Breast epithelium (tissue), 4 donors: ENCODE measurements around the gene ADAMTSL4. TPM values are rescaled to one million over a fixed set of nuclear protein-coding genes. Genes with fewer than 3 reads are reported as not detected.

ENCODE experiments used
- DNase-seq, 2 donors: peaks; one replicate each; pipeline ENCODE4 v3.0.0-alpha.2; 2019; ENCODE audit warnings: low spot score in 2 of 2
- H3K27ac ChIP-seq, 2 donors: fragments of 200-600 bp; sonication (generic) in 1 of 2; one replicate each; pipeline ENCODE4 v1.5.1; 2016 to 2019; ENCODE audit warnings: mild to moderate bottlenecking in 1 of 2
- H3K27me3 ChIP-seq, 2 donors: fragments of 200-600 bp; sonication (generic) in 1 of 2; one replicate each; pipeline versions ENCODE4 v1.5.1 to v1.6.0; 2017 to 2019; ENCODE audit warnings: control low read depth in 1 of 2, mild to moderate bottlenecking in 1 of 2
- H3K36me3 ChIP-seq: fragments of 200-600 bp; one replicate; pipeline ENCODE4 v1.5.1; 2019
- H3K4me1 ChIP-seq, 2 donors: fragments of 200-600 bp; sonication (generic); one replicate each; pipeline ENCODE4 v1.5.1; 2016 to 2019; ENCODE audit warnings: control low read depth in 1 of 2
- H3K4me3 ChIP-seq, 3 donors: fragments of 200-600 bp; sonication (generic); 1 replicate in 2 of 3; 2 replicates in 1 of 3; pipeline ENCODE4 v1.5.1; 2016 to 2019; ENCODE audit warnings: mild to moderate bottlenecking in 3 of 3, moderate library complexity in 2 of 3
- H3K9me3 ChIP-seq, 2 donors: fragments of 200-600 bp; sonication (generic) in 1 of 2; one replicate each; pipeline ENCODE4 v1.5.1; 2016 to 2019; ENCODE audit warnings: control low read depth in 1 of 2
- POLR2A ChIP-seq: fragments of 450-650 bp; IDR thresholded peaks from one replicate; pipeline ENCODE4 v1.6.1; 2016; ENCODE audit warnings: antibody characterized with exemption, mild to moderate bottlenecking, moderate library complexity
- POLR2AphosphoS5 ChIP-seq, 3 donors: sonication (generic); formaldehyde crosslinking; IDR thresholded peaks; one replicate each; pipeline ENCODE4 v1.6.1; 2017; ENCODE audit warnings: antibody characterized with exemption in 3 of 3
- intact Hi-C: fragments of 100-400 bp; cut with DNase I; formaldehyde crosslinking; loops from one replicate; pipeline ENCODE4 v1.15.1; 2023; ENCODE audit warnings: low total_unique reads
- total RNA-seq, 3 donors: library from RNA; depleted of rRNA; stranded (reverse); fragments of >200 nt; gene quantifications; one replicate each; pipeline ENCODE4 v1.1.0, GENCODE V29; 2016
- TF ChIP-seq, protein P1 (sequence below), 3 donors: fragments of 450-650 bp; IDR thresholded peaks; one replicate each; pipeline ENCODE4 v1.5.1; 2016 to 2017; ENCODE audit warnings: antibody characterized with exemption in 3 of 3, mild to moderate bottlenecking in 3 of 3, moderate library complexity in 3 of 3

Gene ADAMTSL4
- total RNA-seq, 3 donors from 2014 or later = 11.3 to 31.8 (median 30.2) TPM

DNA sequence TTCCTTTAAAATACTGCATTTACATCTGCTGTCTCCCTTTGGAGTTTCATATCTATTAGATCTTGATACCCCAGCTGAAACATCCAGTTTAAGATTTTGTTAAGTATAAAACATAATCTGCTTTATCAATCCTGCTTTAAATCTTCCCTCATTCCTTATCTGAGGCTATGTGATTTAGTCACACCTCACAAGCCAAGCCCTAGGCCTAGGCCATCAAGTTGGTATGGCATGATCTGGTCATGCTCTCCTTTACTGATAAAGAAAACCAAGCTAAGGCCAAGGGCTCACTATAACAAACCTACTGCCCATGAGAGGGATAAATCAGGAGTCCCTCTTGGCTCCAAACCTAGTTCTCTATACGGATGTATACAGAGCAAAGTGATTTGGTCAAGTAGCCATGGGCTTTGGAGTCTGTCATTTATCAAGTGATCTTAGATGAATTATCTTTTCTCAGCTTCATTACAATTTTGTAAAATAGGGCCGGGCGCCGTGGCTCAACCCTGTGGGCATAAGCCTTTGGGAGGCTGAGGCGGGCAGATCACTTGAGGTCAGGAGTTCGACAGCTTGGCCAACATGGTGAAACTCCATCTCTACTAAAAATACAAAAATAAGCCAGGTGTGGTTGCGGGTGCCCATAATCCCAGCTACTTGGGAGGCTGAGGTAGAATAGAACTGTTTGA, 57.4 kb downstream of the ADAMTSL4 start:
- no peaks in the 10 kb centered on the region for H3K9me3 ChIP-seq
- H3K27me3 ChIP-seq = no peaks in the 10 kb centered on the region
- intact Hi-C loops = no loop called here
- DNase-seq = no peak
- H3K27ac ChIP-seq = peak overlapping the region in 1 of 2 donors; percentile 48
- H3K4me3 ChIP-seq = no peak overlapping the region
- TF ChIP-seq, protein P1, sequence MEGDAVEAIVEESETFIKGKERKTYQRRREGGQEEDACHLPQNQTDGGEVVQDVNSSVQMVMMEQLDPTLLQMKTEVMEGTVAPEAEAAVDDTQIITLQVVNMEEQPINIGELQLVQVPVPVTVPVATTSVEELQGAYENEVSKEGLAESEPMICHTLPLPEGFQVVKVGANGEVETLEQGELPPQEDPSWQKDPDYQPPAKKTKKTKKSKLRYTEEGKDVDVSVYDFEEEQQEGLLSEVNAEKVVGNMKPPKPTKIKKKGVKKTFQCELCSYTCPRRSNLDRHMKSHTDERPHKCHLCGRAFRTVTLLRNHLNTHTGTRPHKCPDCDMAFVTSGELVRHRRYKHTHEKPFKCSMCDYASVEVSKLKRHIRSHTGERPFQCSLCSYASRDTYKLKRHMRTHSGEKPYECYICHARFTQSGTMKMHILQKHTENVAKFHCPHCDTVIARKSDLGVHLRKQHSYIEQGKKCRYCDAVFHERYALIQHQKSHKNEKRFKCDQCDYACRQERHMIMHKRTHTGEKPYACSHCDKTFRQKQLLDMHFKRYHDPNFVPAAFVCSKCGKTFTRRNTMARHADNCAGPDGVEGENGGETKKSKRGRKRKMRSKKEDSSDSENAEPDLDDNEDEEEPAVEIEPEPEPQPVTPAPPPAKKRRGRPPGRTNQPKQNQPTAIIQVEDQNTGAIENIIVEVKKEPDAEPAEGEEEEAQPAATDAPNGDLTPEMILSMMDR (IDR thresholded peaks at IDR 0.05) = no peak
- no peak for TF ChIP-seq POLR2AphosphoS5 (IDR thresholded peaks at IDR 0.05)
- TF ChIP-seq POLR2A = no peak
- no peaks in the 10 kb centered on the region for H3K36me3 ChIP-seq
- peaks cover 5 to 9% of the 10 kb centered on the region in 2 donors for H3K4me1 ChIP-seq

DNA sequence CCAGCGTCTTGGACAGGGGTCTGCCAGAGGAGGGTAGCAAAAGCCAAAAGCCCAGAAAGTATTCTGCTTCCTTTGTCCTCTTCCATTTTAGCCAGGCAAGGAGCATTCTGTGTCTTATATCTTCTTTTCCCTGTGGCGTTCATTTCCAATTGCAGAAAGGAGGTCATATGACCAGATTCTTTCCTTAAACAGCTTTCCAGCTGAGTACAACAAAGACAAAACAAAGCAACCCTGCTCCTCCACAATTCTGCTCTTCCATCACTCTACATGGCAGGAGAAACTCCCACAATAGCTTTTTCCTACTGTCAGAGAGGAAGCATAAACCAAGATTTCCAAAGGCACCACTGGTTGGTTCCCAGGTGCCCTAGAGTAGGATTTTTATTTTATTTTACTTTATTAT, 60.5 kb downstream of the ADAMTSL4 start:
- no peaks in the 10 kb centered on the region for H3K27me3 ChIP-seq
- H3K4me1 ChIP-seq = peaks cover 0 to 17% of the 10 kb centered on the region in 2 donors
- H3K4me3 ChIP-seq = no peak overlapping the region
- intact Hi-C loops = no loop called here
- DNase-seq = no peak
- no peaks in the 10 kb centered on the region for H3K36me3 ChIP-seq
- peak overlapping the region; percentile 87 to 93 for H3K27ac ChIP-seq
- H3K9me3 ChIP-seq = no peaks in the 10 kb centered on the region
- TF ChIP-seq POLR2AphosphoS5 (IDR thresholded peaks at IDR 0.05) = no peak
- TF ChIP-seq, protein P1 (IDR thresholded peaks at IDR 0.05) = no peak
- TF ChIP-seq POLR2A = no peak

Other genes starting within 250 kb of the ADAMTSL4 start
- gene PRPF3, start 227.9 kb upstream of the ADAMTSL4 start, total RNA-seq = 10 to 100 TPM; 57.1 to 87.2 (median 82.4) TPM
- gene RPRD2, start 185.3 kb upstream of the ADAMTSL4 start, total RNA-seq = 10 to 100 TPM; 19.4 to 26.5 (median 20.3) TPM
- gene TARS2, start 62.0 kb upstream of the ADAMTSL4 start, total RNA-seq = 10 to 100 TPM; 12.1 to 21.4 (median 19.9) TPM
- gene ECM1, start 41.3 kb upstream of the ADAMTSL4 start, total RNA-seq = 10 to 100 TPM in 2 of 3 donors, 1 to 10 TPM in 1; 4.0 to 53.3 (median 10.2) TPM
- gene FALEC, start 33.7 kb upstream of the ADAMTSL4 start, total RNA-seq = 1 to 10 TPM in 1 of 3 donors, not detected in 2; 2.2 TPM
- 100 to 1,000 TPM; 257 to 535 (median 333) TPM for gene MCL1, start 30.2 kb downstream of the ADAMTSL4 start, total RNA-seq
- gene ENSA, start 80.2 kb downstream of the ADAMTSL4 start, total RNA-seq = 100 to 1,000 TPM; 187 to 273 (median 194) TPM
- gene GOLPH3L, start 147.7 kb downstream of the ADAMTSL4 start, total RNA-seq = 10 to 100 TPM; 22.2 to 44.3 (median 31.8) TPM
- gene HORMAD1, start 171.5 kb downstream of the ADAMTSL4 start, total RNA-seq = under 1 TPM in 2 of 3 donors, not detected in 1; 0.48 to 0.66 TPM
- gene CTSS, start 216.4 kb downstream of the ADAMTSL4 start, total RNA-seq = 100 to 1,000 TPM in 2 of 3 donors, 10 to 100 TPM in 1; 36.1 to 218 (median 153) TPM